Measurements from ENCODE around the gene PCF11. TPM values are rescaled to one million over a fixed set of nuclear protein-coding genes. Genes with fewer than 3 reads are reported as not detected.

PCF11 gene
- total RNA-seq, 1 donor from 2014 or later, result 46.7 TPM

DNA sequence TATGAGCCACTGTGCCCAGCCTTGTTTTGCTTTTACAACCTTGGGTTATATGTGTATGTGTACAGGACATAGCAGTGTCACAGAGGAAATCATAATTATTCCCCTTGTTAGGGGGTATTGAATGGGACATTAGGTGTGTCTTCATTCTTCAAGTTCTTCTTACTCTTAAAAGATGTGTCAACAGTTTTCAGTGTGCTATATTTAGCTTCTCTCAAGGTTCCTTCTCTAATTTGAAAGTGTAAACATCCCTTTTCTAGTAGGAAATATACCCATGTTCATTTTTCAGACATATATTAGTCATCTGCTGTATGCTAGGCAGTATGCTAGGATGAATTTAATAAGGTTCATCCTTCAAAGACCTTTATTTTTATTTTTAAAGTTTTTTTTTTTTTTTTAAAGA, 17.1 kb downstream of the PCF11 start:
- Mint-ChIP-seq H3K27ac (ENCODE audit: unreplicated experiment) (no peak overlapping the region), H3K9me3 (ENCODE audit: unreplicated experiment) (peaks cover 2% of the 10 kb centered on the region), H3K4me1 (ENCODE audit: low read depth, unreplicated experiment) (peaks cover 7% of the 10 kb centered on the region), H3K36me3 (ENCODE audit: unreplicated experiment) (no peaks in the 10 kb centered on the region), H3K27me3 (ENCODE audit: unreplicated experiment) (no peaks in the 10 kb centered on the region), H3K4me3 (ENCODE audit: unreplicated experiment) (no peak overlapping the region)
- DNase-seq, result no peak
- TF ChIP-seq, protein P1, sequence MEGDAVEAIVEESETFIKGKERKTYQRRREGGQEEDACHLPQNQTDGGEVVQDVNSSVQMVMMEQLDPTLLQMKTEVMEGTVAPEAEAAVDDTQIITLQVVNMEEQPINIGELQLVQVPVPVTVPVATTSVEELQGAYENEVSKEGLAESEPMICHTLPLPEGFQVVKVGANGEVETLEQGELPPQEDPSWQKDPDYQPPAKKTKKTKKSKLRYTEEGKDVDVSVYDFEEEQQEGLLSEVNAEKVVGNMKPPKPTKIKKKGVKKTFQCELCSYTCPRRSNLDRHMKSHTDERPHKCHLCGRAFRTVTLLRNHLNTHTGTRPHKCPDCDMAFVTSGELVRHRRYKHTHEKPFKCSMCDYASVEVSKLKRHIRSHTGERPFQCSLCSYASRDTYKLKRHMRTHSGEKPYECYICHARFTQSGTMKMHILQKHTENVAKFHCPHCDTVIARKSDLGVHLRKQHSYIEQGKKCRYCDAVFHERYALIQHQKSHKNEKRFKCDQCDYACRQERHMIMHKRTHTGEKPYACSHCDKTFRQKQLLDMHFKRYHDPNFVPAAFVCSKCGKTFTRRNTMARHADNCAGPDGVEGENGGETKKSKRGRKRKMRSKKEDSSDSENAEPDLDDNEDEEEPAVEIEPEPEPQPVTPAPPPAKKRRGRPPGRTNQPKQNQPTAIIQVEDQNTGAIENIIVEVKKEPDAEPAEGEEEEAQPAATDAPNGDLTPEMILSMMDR (IDR thresholded peaks at IDR 0.05; ENCODE audit: partially characterized antibody, unreplicated experiment), result no peak

DNA sequence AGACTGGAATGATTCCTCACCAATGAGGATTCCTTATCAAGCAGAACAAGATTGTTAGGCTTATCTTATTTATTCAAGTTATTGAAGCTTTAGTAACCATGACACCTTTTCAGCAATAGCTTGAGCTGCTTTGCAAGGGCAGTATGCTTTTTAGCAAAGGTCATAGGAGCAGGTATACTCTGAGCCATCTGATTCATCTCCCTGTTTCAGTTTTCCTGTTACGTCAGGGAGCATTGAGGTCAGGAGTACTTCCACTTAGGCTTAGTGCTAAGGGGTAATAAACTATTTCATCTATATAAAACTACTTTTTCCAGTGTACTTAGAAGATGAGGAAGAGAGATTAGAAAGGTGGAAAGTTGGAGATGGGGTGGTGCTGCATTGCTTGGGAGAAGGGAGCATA, 18.9 kb downstream of the PCF11 start:
- no peak for DNase-seq
- no peak overlapping the region for H3K4me3 Mint-ChIP-seq (ENCODE audit: unreplicated experiment)
- peaks cover 2% of the 10 kb centered on the region for H3K9me3 Mint-ChIP-seq (ENCODE audit: unreplicated experiment)
- TF ChIP-seq, protein P1 (IDR thresholded peaks at IDR 0.05; ENCODE audit: partially characterized antibody, unreplicated experiment), result no peak
- no peaks in the 10 kb centered on the region for H3K36me3 Mint-ChIP-seq (ENCODE audit: unreplicated experiment)
- no peaks in the 10 kb centered on the region for H3K27me3 Mint-ChIP-seq (ENCODE audit: unreplicated experiment)
- H3K27ac Mint-ChIP-seq (ENCODE audit: unreplicated experiment), result no peak overlapping the region
- H3K4me1 Mint-ChIP-seq (ENCODE audit: low read depth, unreplicated experiment), result peaks cover 4% of the 10 kb centered on the region

DNA sequence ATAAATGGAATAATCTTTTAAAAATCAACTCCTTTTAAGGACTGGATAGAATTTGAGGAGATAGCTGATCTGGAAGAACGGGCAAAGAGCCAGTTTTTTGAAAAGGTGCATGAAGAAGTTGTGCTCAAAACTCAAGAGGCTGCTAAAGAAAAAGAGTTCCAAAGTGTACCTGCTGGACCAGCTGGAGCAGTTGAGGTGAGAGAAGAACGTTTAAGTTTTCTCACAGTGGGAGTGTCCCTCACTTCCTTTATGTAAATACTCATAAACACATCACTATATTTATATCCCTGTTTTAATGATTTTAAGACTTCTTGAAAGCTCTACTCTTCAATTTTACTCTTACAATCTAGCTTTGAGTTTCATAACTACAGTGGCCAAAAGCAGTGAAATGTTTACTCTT, 24.9 kb downstream of the PCF11 start:
- Mint-ChIP-seq H3K27ac (ENCODE audit: unreplicated experiment) (no peak overlapping the region), H3K4me3 (ENCODE audit: unreplicated experiment) (no peak overlapping the region), H3K36me3 (ENCODE audit: unreplicated experiment) (no peaks in the 10 kb centered on the region), H3K9me3 (ENCODE audit: unreplicated experiment) (no peaks in the 10 kb centered on the region), H3K27me3 (ENCODE audit: unreplicated experiment) (no peaks in the 10 kb centered on the region), H3K4me1 (ENCODE audit: low read depth, unreplicated experiment) (no peaks in the 10 kb centered on the region)
- TF ChIP-seq, protein P1 (IDR thresholded peaks at IDR 0.05; ENCODE audit: partially characterized antibody, unreplicated experiment), result no peak
- DNase-seq, result no peak

DNA sequence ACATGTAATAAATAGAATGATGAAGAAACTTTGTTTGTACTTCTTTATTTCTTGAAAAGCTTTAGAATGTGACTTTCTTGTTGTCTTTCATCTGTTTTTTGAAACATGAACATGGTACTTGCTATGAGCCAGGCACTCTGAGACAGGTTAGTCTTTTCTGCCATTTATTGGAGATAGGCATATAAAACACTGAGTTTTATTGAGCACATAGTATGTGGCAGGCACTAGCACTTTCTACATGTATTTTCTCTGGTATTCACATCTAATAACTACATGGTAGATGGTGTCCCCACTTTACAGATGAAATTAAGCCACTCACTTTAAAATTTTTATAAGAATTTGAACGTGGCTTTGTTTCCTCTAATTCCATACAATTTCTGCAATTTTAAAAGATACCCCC, 28.8 kb downstream of the PCF11 start:
- DNase-seq, result no peak
- Mint-ChIP-seq H3K27ac (ENCODE audit: unreplicated experiment) (no peak overlapping the region), H3K4me3 (ENCODE audit: unreplicated experiment) (no peak overlapping the region), H3K4me1 (ENCODE audit: low read depth, unreplicated experiment) (no peaks in the 10 kb centered on the region), H3K36me3 (ENCODE audit: unreplicated experiment) (no peaks in the 10 kb centered on the region), H3K27me3 (ENCODE audit: unreplicated experiment) (peaks cover 4% of the 10 kb centered on the region), H3K9me3 (ENCODE audit: unreplicated experiment) (no peaks in the 10 kb centered on the region)
- TF ChIP-seq, protein P1 (IDR thresholded peaks at IDR 0.05; ENCODE audit: partially characterized antibody, unreplicated experiment), result no peak

DNA sequence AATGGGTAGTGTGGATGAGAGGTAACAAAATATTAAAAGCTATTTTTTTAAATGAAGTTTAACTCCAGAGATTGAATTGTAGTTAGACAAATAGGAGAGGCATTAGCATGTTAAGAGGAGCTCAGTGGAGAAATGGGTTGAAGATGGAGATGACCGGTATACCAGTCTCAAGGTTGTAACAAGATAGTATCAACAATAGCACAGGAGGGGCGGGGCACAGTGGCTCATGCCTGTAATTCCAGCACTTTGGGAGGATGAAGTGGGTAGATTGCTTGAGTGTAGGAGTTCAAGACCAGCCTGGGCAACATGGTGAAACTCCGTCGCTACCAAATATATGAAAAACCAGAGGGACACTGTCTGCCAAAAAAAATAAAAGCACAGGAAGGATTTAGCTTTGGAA, 30.5 kb downstream of the PCF11 start:
- Mint-ChIP-seq H3K36me3 (ENCODE audit: unreplicated experiment) (no peaks in the 10 kb centered on the region), H3K4me1 (ENCODE audit: low read depth, unreplicated experiment) (peaks cover 3% of the 10 kb centered on the region), H3K9me3 (ENCODE audit: unreplicated experiment) (no peaks in the 10 kb centered on the region), H3K27ac (ENCODE audit: unreplicated experiment) (peak overlapping the region; percentile 5), H3K27me3 (ENCODE audit: unreplicated experiment) (peaks cover 4% of the 10 kb centered on the region), H3K4me3 (ENCODE audit: unreplicated experiment) (no peak overlapping the region)
- TF ChIP-seq, protein P1 (IDR thresholded peaks at IDR 0.05; ENCODE audit: partially characterized antibody, unreplicated experiment), result no peak
- DNase-seq, result no peak
